Uterus (tissue), 2 donors: Measurements from ENCODE around the gene ZFR.

ENCODE experiments used
- CTCF ChIP-seq, 4 experiments: fragments of 200-600 bp in 2 of 4; fragments of 450-650 bp in 2 of 4; sonication (generic) in 2 of 4; IDR thresholded peaks; one replicate each; pipeline ENCODE4 v1.5.1; 2016 to 2019; ENCODE audit warnings: antibody characterized with exemption in 4 of 4, mild to moderate bottlenecking in 2 of 4, moderate library complexity in 1 of 4
- POLR2A ChIP-seq, 2 donors: fragments of 450-650 bp; IDR thresholded peaks; one replicate each; pipeline ENCODE4 v1.6.1; 2016; ENCODE audit warnings: antibody characterized with exemption in 2 of 2, mild to moderate bottlenecking in 1 of 2, moderate library complexity in 1 of 2

- TF ChIP-seq CTCF (IDR thresholded peaks at IDR 0.05) (no peak), POLR2A (IDR thresholded peaks at IDR 0.05) (no peak)
Measured at GRCh38 chr5:32378966-32379365, 65.6 kb downstream of the ZFR start.
